Measurements from ENCODE around the gene FAM78A.

The FAM78A gene

DNA sequence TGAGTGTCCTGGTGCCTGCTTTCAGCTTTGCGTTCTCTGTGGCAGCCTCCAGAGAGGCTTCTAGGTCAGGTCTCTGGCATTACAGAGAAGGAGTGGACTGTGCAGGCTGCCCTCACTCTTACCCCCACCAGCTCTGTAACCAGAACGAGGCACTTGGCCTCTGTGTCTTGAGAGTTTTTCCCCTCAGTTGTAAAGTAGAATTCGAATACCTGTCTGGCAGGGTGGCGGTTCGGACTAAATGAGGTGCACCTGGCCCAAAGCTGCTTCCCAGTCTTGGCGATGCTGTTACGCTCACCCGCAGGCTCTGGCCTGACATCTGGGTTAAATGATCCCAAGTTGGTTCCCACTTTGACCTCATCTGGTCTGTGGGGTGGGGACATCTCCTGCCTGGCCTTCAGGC, 40.1 kb downstream of the FAM78A start:
- H3K9me2 ChIP-seq (replicated peaks; ENCODE audit: low read depth, low read length) = no peaks in the 10 kb centered on the region
- no peak overlapping the region for H2AFZ ChIP-seq (ENCODE audit: low read length)
- H3F3A ChIP-seq (ENCODE audit: low read depth) = peaks cover 5% of the 10 kb centered on the region; the same call in 1 of the 2 replicates
- peaks cover 27% of the 10 kb centered on the region for H3K4me1 ChIP-seq (ENCODE audit: insufficient read depth, low read length, poor library complexity, severe bottlenecking)
- H3K36me3 ChIP-seq (ENCODE audit: insufficient read depth, low read length) = peaks cover 45% of the 10 kb centered on the region
- no peaks in the 10 kb centered on the region for H3K79me2 ChIP-seq (ENCODE audit: insufficient read depth, low read length)
- no peaks in the 10 kb centered on the region for H3K27me3 ChIP-seq (ENCODE audit: insufficient read depth, low read length, poor library complexity, severe bottlenecking)
- no peaks in the 10 kb centered on the region for H3K9me3 ChIP-seq (ENCODE audit: insufficient read depth, low read depth, low read length)
- H4K20me1 ChIP-seq (ENCODE audit: insufficient read depth, low read length, poor library complexity, severe bottlenecking) = no peaks in the 10 kb centered on the region
- no peak overlapping the region for H3K9ac ChIP-seq (ENCODE audit: low read depth, low read length, poor library complexity, severe bottlenecking)
- TF ChIP-seq EZH2phosphoT487 (IDR thresholded peaks at IDR 0.05; ENCODE audit: borderline replicate concordance) = no peak
- no peak for TF ChIP-seq CTCF (conservative IDR thresholded peaks at IDR 0.05; ENCODE audit: low read length)
- H3K4me2 ChIP-seq (ENCODE audit: low read depth, low read length, poor library complexity, severe bottlenecking) = no peak overlapping the region
- H3K4me3 ChIP-seq (ENCODE audit: low read length, poor library complexity, severe bottlenecking) = no peak overlapping the region

DNA sequence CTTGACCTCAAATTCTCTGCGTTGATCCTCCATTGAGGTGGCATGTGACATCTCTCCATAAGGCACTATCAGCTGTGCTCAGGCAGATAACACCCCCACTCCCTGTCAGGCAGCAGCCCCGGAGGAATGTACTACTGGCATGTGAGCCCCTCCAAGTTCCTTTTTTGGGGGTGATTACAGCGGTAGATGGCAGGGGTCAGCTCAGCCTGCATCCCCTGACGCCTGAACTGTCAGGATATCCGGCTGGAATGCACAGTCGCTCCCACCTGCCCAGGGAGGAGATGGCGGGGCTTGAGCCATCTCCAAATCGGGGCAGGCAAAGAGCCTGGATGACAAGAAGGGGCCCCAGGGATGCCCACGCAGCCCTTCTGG, 40.8 kb downstream of the FAM78A start:
- Histone ChIP-seq H3K4me2 (ENCODE audit: low read depth, low read length, poor library complexity, severe bottlenecking) (no peak overlapping the region), H3K9me2 (replicated peaks; ENCODE audit: low read depth, low read length) (no peaks in the 10 kb centered on the region), H2AFZ (ENCODE audit: low read length) (no peak overlapping the region), H3K27me3 (ENCODE audit: insufficient read depth, low read length, poor library complexity, severe bottlenecking) (no peaks in the 10 kb centered on the region), H3K4me1 (ENCODE audit: insufficient read depth, low read length, poor library complexity, severe bottlenecking) (peaks cover 27% of the 10 kb centered on the region), H3F3A (ENCODE audit: low read depth) (peaks cover 5% of the 10 kb centered on the region; the same call in 1 of the 2 replicates), H3K9ac (ENCODE audit: low read depth, low read length, poor library complexity, severe bottlenecking) (no peak overlapping the region), H3K4me3 (ENCODE audit: low read length, poor library complexity, severe bottlenecking) (no peak overlapping the region), H3K36me3 (ENCODE audit: insufficient read depth, low read length) (peaks cover 50% of the 10 kb centered on the region), H4K20me1 (ENCODE audit: insufficient read depth, low read length, poor library complexity, severe bottlenecking) (no peaks in the 10 kb centered on the region), H3K9me3 (ENCODE audit: insufficient read depth, low read depth, low read length) (no peaks in the 10 kb centered on the region), H3K79me2 (ENCODE audit: insufficient read depth, low read length) (no peaks in the 10 kb centered on the region)
- TF ChIP-seq CTCF (conservative IDR thresholded peaks at IDR 0.05; ENCODE audit: low read length) (no peak), EZH2phosphoT487 (IDR thresholded peaks at IDR 0.05; ENCODE audit: borderline replicate concordance) (no peak)

DNA sequence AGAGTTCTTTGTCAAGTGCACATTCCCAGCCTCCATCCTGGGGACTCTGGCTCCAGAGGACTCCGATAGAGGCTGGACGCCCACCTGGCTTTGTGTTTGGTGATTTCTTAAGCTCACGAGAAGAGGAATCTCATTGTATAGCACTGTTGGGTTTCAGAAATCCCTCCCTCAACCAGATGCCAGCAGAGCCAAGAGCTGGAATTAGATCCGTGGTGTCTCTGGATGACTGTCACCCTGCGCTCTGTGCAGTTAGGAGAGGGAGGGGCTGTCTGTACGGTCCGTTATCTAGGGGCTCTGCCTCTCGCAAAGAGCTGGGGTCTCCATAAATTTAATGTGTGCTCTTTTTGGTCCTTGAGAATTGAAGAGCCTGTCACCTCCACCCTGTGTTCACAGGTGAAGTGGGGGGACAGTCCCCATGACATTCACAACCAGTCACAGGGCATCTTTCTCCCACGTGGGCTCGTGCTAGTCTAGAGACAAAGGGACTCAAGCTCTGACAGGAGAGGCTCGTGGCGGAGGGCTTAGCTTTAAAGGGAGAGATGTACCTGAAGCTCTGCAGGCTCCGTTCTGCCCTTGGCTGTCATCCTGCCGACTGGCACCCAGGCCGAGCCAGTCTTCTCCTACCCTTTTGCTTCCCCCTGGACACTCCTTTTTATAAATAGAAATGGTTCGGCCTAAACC, 41.4 kb downstream of the FAM78A start:
- H2AFZ ChIP-seq (ENCODE audit: low read length) = no peak overlapping the region
- H3K9me2 ChIP-seq (replicated peaks; ENCODE audit: low read depth, low read length) = no peaks in the 10 kb centered on the region
- no peaks in the 10 kb centered on the region for H3K9me3 ChIP-seq (ENCODE audit: insufficient read depth, low read depth, low read length)
- peaks cover 5% of the 10 kb centered on the region; the same call in 1 of the 2 replicates for H3F3A ChIP-seq (ENCODE audit: low read depth)
- H3K4me2 ChIP-seq (ENCODE audit: low read depth, low read length, poor library complexity, severe bottlenecking) = no peak overlapping the region
- H3K27me3 ChIP-seq (ENCODE audit: insufficient read depth, low read length, poor library complexity, severe bottlenecking) = no peaks in the 10 kb centered on the region
- peaks cover 56% of the 10 kb centered on the region for H3K36me3 ChIP-seq (ENCODE audit: insufficient read depth, low read length)
- H3K4me3 ChIP-seq (ENCODE audit: low read length, poor library complexity, severe bottlenecking) = no peak overlapping the region
- no peak for TF ChIP-seq CTCF (conservative IDR thresholded peaks at IDR 0.05; ENCODE audit: low read length)
- TF ChIP-seq EZH2phosphoT487 (IDR thresholded peaks at IDR 0.05; ENCODE audit: borderline replicate concordance) = no peak
- peaks cover 27% of the 10 kb centered on the region for H3K4me1 ChIP-seq (ENCODE audit: insufficient read depth, low read length, poor library complexity, severe bottlenecking)
- no peak overlapping the region for H3K9ac ChIP-seq (ENCODE audit: low read depth, low read length, poor library complexity, severe bottlenecking)
- no peaks in the 10 kb centered on the region for H3K79me2 ChIP-seq (ENCODE audit: insufficient read depth, low read length)
- no peaks in the 10 kb centered on the region for H4K20me1 ChIP-seq (ENCODE audit: insufficient read depth, low read length, poor library complexity, severe bottlenecking)
